ENCODE results near the gene ZDHHC14. TPM values are rescaled to one million over a fixed set of nuclear protein-coding genes. Genes with fewer than 3 reads are reported as not detected.
"Not testable (repeated sequence)": the region's sequence is repeated elsewhere in the genome, so short reads cannot be mapped to it uniquely, and the experiment has no call there.

Gene ZDHHC14
- polyA plus RNA-seq, 3 donors: 19.1 to 24.5 (median 21.2) TPM

GRCh38 chr6:157401734-157402338, 20.8 kb downstream of the ZDHHC14 start:
- DNase-seq: no peak

- no peak for DNase-seq
Measured at GRCh38 chr6:157402996-157403685, 22.2 kb downstream of the ZDHHC14 start.

- no peak for DNase-seq
Measured at GRCh38 chr6:157403686-157404051, 22.7 kb downstream of the ZDHHC14 start.

- DNase-seq: no peak
Measured at GRCh38 chr6:157405986-157406385, 25.0 kb downstream of the ZDHHC14 start.

GRCh38 chr6:157406661-157407060, 25.7 kb downstream of the ZDHHC14 start:
- DNase-seq: no peak

GRCh38 chr6:157407646-157408045, 26.7 kb downstream of the ZDHHC14 start:
- no peak for DNase-seq

GRCh38 chr6:157408427-157408826, 27.4 kb downstream of the ZDHHC14 start:
- DNase-seq: not testable (repeated sequence)

GRCh38 chr6:157410045-157410444, 29.1 kb downstream of the ZDHHC14 start:
- DNase-seq: no peak

- no peak for DNase-seq
Measured at GRCh38 chr6:157411368-157411767, 30.4 kb downstream of the ZDHHC14 start.

GRCh38 chr6:157412791-157413190, 31.8 kb downstream of the ZDHHC14 start:
- DNase-seq: no peak

GRCh38 chr6:157420497-157420896, 39.5 kb downstream of the ZDHHC14 start:
- DNase-seq: no peak

GRCh38 chr6:157424491-157425020, 43.6 kb downstream of the ZDHHC14 start:
- no peak for DNase-seq

- DNase-seq: no peak
Measured at GRCh38 chr6:157427969-157428368, 47.0 kb downstream of the ZDHHC14 start.

GRCh38 chr6:157428427-157429202, 47.6 kb downstream of the ZDHHC14 start:
- DNase-seq: no peak

GRCh38 chr6:157429248-157429647, 48.3 kb downstream of the ZDHHC14 start:
- no peak for DNase-seq

- DNase-seq: no peak
Measured at GRCh38 chr6:157430834-157431233, 49.8 kb downstream of the ZDHHC14 start.

- DNase-seq: no peak
Measured at GRCh38 chr6:157432231-157432891, 51.4 kb downstream of the ZDHHC14 start.

GRCh38 chr6:157432892-157433265, 51.9 kb downstream of the ZDHHC14 start:
- no peak for DNase-seq

- DNase-seq: no peak
Measured at GRCh38 chr6:157433678-157434081, 52.7 kb downstream of the ZDHHC14 start.

GRCh38 chr6:157434349-157435033, 53.5 kb downstream of the ZDHHC14 start:
- peak; percentile 75 for DNase-seq

GRCh38 chr6:157436219-157436943, 55.4 kb downstream of the ZDHHC14 start:
- no peak for DNase-seq
